ENCODE results near the gene MUC21.
"Not testable (repeated sequence)": the region's sequence is repeated elsewhere in the genome, so short reads cannot be mapped to it uniquely, and the experiment has no call there.

MUC21 gene

DNA sequence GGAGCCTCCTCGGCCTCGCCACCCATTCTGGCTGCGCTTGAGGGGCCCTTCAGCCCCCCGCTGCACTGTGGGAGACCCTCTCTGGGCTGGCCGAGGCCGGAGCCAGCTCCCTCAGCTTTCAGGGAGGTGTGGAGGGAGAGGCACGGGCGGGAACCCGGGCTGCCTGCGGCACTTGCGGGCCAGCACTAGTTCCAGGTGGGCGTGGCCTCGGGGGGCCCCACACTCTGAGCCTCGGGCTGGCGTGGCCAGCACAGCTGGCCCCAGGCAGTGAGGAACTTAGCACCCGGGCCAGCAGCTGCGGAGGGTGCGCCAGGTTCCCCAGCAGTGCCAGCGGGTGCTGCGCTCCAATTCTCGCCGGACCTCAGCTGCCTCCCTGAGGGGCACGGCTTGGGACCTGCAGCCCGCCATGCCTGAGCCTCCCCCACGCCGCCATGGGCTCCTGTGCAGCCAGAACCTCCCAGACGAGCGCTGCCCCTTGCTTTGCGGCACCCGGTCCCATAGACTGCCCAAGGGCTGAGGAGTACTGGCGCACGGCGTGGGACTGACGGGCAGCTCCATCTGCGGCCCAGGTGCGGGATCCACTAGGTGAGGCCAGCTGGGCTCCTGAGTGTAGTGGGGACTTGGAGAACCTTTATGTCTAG is 33.3 kb downstream of the MUC21 start:
- Histone ChIP-seq H3K36me3 (ENCODE audit: control insufficient read depth, insufficient read depth, low read length) (no peaks in the 10 kb centered on the region), H3K9ac (ENCODE audit: low read depth, low read length) (no peak overlapping the region), H3K4me3 (ENCODE audit: low read depth, low read length) (no peak overlapping the region), H3K27me3 (ENCODE audit: control insufficient read depth, insufficient read depth, low read length) (peaks cover 6% of the 10 kb centered on the region), H3K9me3 (ENCODE audit: control insufficient read depth, insufficient read depth, low read length) (no peaks in the 10 kb centered on the region), H3K4me1 (ENCODE audit: control insufficient read depth, insufficient read depth, low read length) (no peaks in the 10 kb centered on the region)

DNA sequence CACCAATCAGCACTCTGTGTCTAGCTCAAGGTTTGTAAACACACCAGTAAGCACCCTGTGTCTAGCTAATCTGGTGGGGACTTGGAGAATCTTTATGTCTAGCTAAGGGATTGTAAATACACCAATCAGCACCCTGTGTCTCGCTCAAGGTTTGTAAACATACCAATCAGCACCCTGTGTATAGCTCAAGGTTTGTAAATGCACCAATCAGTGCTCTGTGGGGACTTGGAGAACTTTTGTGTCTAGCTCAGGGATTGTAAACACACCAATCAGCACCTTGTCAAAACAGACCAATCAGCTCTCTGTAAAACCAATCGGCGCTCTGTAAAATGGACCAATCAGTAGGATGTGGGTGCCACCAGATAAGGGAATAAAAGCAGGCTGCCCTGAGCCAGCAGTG is 33.9 kb downstream of the MUC21 start:
- not testable (repeated sequence) for H3K9me3 ChIP-seq (ENCODE audit: control insufficient read depth, insufficient read depth, low read length); H3K36me3 ChIP-seq (ENCODE audit: control insufficient read depth, insufficient read depth, low read length); H3K4me1 ChIP-seq (ENCODE audit: control insufficient read depth, insufficient read depth, low read length); H3K4me3 ChIP-seq (ENCODE audit: low read depth, low read length); H3K9ac ChIP-seq (ENCODE audit: low read depth, low read length); H3K27me3 ChIP-seq (ENCODE audit: control insufficient read depth, insufficient read depth, low read length)

DNA sequence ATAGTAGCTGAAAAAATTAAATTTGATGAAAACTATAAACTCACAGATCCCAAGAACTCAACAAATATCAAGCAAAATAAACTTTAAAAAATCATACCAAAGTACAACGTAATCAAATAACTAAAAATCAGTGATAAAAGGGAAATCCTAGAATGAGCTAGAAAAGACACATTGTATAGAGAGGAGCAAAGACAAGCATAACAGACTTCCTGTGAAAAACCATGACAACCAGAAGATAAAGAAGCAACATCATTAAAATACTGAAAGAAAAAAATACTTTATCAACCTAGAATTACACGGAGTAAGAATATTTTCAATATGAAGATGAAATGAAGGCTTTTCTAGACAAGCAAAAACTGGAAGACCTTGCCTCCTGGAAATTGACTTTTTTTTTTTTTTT is 36.5 kb downstream of the MUC21 start:
- H3K27me3 ChIP-seq (ENCODE audit: control insufficient read depth, insufficient read depth, low read length) = peaks cover 6% of the 10 kb centered on the region
- no peaks in the 10 kb centered on the region for H3K4me1 ChIP-seq (ENCODE audit: control insufficient read depth, insufficient read depth, low read length)
- H3K9ac ChIP-seq (ENCODE audit: low read depth, low read length) = no peak overlapping the region
- H3K36me3 ChIP-seq (ENCODE audit: control insufficient read depth, insufficient read depth, low read length) = no peaks in the 10 kb centered on the region
- H3K9me3 ChIP-seq (ENCODE audit: control insufficient read depth, insufficient read depth, low read length) = no peaks in the 10 kb centered on the region
- peak overlapping the region; percentile 22 for H3K4me3 ChIP-seq (ENCODE audit: low read depth, low read length)

DNA sequence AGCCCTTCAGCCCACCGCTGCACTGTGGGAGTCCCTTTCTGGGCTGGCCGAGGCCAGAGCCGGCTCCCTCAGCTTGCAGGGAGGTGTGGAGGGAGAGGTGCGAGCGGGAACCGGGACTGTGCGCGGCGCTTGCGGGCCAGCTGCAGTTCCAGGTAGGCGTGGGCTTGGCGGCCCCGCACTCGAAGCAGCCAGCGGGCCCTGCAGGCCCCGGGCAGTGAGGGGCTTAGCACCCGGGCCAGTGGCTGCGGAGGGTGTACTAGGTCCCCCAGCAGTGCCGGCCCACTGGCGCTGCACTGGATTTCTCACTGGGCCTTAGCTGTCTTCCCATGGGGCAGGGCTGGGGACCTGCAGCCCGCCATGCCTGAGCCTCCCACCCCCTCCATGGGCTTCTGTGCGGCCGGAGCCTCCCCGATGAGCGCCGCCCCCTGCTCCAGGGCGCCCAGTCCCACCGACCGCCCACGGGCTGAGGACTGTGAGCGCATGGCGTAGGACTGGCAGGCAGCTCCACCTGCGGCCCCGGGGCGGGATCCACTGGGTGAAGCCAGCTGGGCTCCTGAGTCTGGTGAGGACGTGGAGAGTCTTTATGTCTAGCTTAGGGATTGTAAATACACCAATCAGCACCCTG is 37.2 kb downstream of the MUC21 start:
- not testable (repeated sequence) for H3K36me3 ChIP-seq (ENCODE audit: control insufficient read depth, insufficient read depth, low read length); H3K27me3 ChIP-seq (ENCODE audit: control insufficient read depth, insufficient read depth, low read length); H3K9ac ChIP-seq (ENCODE audit: low read depth, low read length); H3K9me3 ChIP-seq (ENCODE audit: control insufficient read depth, insufficient read depth, low read length); H3K4me1 ChIP-seq (ENCODE audit: control insufficient read depth, insufficient read depth, low read length)
- peak overlapping the region; percentile 30 for H3K4me3 ChIP-seq (ENCODE audit: low read depth, low read length)

DNA sequence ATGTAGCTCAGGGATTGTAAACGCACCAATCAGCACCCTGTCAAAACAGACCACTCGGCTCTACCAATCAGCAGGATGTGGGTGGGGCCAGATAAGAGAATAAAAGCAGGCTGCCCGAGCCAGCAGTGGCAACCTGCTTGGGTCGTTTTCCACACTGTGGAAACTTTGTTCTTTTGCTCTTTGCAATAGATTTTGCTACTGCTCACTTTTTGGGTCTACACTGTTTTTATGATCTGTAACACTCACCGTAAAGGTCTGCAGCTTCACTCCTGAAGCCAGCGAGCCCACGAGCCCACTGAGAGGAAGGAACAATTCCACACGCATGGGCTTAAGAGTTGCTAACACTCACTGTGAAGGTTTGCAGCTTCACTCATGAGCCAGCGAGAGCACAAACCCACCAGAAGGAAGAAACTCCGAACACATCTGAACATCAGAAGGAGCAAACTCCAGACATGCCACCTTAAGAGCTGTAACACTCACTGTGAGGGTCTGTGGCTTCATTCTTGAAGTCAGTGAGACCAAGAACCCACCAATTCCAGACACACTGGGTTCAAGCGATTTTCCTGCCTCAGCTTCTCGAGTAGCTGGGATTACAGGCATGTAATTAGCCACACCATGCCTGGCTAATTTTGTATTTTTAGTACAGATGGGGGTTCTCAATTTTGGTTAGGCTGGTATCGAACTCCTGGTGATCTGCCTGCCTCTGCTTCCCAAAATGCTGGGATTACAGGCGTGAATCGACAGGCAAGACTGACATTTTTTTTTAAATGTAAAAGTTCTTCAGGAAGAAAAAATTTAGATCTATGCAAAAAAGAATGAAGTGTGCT is 38.4 kb downstream of the MUC21 start:
- H3K36me3 ChIP-seq (ENCODE audit: control insufficient read depth, insufficient read depth, low read length); H3K9ac ChIP-seq (ENCODE audit: low read depth, low read length); H3K4me1 ChIP-seq (ENCODE audit: control insufficient read depth, insufficient read depth, low read length); H3K9me3 ChIP-seq (ENCODE audit: control insufficient read depth, insufficient read depth, low read length); H3K4me3 ChIP-seq (ENCODE audit: low read depth, low read length); H3K27me3 ChIP-seq (ENCODE audit: control insufficient read depth, insufficient read depth, low read length): not testable (repeated sequence)

DNA sequence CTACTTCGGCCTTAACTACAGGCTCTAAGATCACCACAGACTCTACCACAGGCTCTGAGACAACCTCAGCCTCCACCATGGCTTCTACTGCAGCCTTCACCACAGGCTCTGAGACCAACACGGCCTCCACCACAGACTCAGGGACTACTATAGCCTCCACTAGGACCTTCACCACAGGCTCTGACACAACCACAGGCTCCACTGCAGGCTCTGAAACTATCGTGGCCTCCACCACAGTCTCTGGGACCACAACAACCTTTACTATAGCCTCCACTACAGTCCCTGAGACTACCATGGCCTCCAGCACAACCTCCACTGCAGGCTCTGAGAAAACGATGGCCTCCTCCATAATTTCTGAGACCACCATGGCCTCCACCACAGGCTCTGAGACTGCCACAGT is 42.1 kb downstream of the MUC21 start:
- Histone ChIP-seq H3K4me1 (ENCODE audit: control insufficient read depth, insufficient read depth, low read length) (no peaks in the 10 kb centered on the region), H3K36me3 (ENCODE audit: control insufficient read depth, insufficient read depth, low read length) (no peaks in the 10 kb centered on the region), H3K9ac (ENCODE audit: low read depth, low read length) (no peak overlapping the region), H3K9me3 (ENCODE audit: control insufficient read depth, insufficient read depth, low read length) (peaks cover 5% of the 10 kb centered on the region), H3K27me3 (ENCODE audit: control insufficient read depth, insufficient read depth, low read length) (no peaks in the 10 kb centered on the region), H3K4me3 (ENCODE audit: low read depth, low read length) (no peak overlapping the region)

DNA sequence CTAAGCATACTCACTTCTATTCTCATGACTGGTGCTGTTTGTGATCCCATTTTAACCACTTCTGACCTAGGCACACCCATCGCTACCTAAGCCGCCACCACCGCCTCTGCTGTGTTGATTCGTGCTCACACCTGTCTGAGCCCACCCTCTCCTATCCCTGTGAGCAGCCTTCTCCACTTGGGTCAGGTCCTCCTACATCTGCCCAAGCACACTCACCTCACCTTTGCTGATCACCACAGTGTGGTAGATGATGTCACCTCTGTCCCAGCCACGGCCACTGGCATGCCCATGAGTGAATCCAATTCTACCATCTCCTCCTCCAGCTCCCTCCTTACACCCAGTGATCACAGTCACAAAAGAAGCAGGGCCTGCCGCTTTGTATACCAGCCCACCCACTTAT is 47.6 kb downstream of the MUC21 start:
- Histone ChIP-seq H3K4me1 (ENCODE audit: control insufficient read depth, insufficient read depth, low read length) (no peaks in the 10 kb centered on the region), H3K36me3 (ENCODE audit: control insufficient read depth, insufficient read depth, low read length) (no peaks in the 10 kb centered on the region), H3K4me3 (ENCODE audit: low read depth, low read length) (no peak overlapping the region), H3K27me3 (ENCODE audit: control insufficient read depth, insufficient read depth, low read length) (no peaks in the 10 kb centered on the region), H3K9me3 (ENCODE audit: control insufficient read depth, insufficient read depth, low read length) (peaks cover 5% of the 10 kb centered on the region), H3K9ac (ENCODE audit: low read depth, low read length) (no peak overlapping the region)

DNA sequence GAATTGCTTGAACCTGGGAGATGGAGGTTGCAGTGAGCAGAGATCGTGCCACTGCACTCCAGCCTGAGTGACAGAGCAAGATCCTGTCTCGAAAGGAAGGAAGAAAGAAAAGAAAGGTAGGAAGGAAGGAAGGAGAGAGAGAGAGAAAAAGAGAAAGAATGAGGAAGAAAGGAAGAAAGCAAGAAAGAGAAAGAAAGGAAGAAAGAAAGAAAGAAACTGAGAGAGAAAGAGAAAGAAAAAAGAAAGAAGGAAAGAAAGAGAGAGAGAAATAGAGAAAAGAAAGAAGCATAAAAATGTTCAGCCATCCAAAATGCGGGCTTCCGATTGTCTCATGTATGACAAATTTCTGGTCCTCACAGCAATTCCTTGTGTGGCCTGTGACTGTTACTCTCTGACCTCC is 49.6 kb downstream of the MUC21 start:
- Histone ChIP-seq H3K27me3 (ENCODE audit: control insufficient read depth, insufficient read depth, low read length) (no peaks in the 10 kb centered on the region), H3K9me3 (ENCODE audit: control insufficient read depth, insufficient read depth, low read length) (peaks cover 1% of the 10 kb centered on the region), H3K4me1 (ENCODE audit: control insufficient read depth, insufficient read depth, low read length) (no peaks in the 10 kb centered on the region), H3K9ac (ENCODE audit: low read depth, low read length) (no peak overlapping the region), H3K4me3 (ENCODE audit: low read depth, low read length) (no peak overlapping the region), H3K36me3 (ENCODE audit: control insufficient read depth, insufficient read depth, low read length) (no peaks in the 10 kb centered on the region)

DNA sequence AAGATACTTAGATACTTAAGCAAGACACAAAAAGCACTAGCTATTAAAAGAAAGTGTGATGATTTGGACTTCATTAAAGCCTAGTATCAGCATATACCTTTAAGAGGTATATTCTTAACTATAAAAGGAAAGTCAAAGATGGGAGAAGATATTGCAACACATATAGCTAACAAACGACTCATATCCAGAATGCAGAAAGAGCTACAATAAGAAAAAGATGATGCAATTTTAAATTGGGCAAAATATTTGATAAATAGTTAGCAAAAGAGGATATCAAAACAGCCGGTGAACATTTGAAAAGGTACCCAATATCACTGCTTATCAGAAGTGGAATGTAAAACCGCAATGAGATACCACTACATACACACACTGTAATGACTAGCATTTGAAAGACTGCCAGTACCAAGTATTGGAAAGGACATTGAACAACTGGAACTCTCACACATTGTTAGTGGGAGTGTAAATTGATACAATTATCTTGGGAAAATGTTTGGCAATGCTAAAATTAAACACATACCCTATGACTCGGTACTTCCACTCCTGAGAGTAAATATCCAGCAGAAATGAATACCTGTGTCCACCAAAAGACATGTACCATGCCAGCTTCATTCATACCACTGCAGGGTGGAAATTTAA is 52.5 kb downstream of the MUC21 start:
- Histone ChIP-seq H3K27me3 (ENCODE audit: control insufficient read depth, insufficient read depth, low read length) (no peaks in the 10 kb centered on the region), H3K4me1 (ENCODE audit: control insufficient read depth, insufficient read depth, low read length) (no peaks in the 10 kb centered on the region), H3K9me3 (ENCODE audit: control insufficient read depth, insufficient read depth, low read length) (no peaks in the 10 kb centered on the region), H3K9ac (ENCODE audit: low read depth, low read length) (no peak overlapping the region), H3K36me3 (ENCODE audit: control insufficient read depth, insufficient read depth, low read length) (no peaks in the 10 kb centered on the region), H3K4me3 (ENCODE audit: low read depth, low read length) (no peak overlapping the region)

DNA sequence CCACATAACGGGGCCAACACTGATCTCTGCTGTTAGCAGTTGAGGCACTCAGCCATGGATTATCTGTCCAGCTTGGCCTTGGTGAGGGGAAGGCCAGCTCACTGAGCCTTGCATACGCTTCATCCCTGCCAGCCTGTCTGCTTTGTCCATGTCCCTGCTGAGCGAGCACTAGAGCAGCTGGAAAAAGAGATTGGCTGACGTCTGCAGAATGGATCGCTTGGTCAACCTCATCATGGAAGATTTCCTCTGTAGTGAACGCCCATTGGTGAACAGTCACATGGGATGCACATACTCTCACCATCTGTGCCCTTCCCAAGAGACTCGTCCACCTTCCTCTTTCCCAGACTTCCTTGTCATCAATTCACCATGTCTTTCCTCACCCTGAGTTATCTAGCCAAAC is 53.7 kb downstream of the MUC21 start:
- Histone ChIP-seq H3K9me3 (ENCODE audit: control insufficient read depth, insufficient read depth, low read length) (no peaks in the 10 kb centered on the region), H3K4me3 (ENCODE audit: low read depth, low read length) (no peak overlapping the region), H3K27me3 (ENCODE audit: control insufficient read depth, insufficient read depth, low read length) (no peaks in the 10 kb centered on the region), H3K4me1 (ENCODE audit: control insufficient read depth, insufficient read depth, low read length) (no peaks in the 10 kb centered on the region), H3K9ac (ENCODE audit: low read depth, low read length) (no peak overlapping the region), H3K36me3 (ENCODE audit: control insufficient read depth, insufficient read depth, low read length) (no peaks in the 10 kb centered on the region)

DNA sequence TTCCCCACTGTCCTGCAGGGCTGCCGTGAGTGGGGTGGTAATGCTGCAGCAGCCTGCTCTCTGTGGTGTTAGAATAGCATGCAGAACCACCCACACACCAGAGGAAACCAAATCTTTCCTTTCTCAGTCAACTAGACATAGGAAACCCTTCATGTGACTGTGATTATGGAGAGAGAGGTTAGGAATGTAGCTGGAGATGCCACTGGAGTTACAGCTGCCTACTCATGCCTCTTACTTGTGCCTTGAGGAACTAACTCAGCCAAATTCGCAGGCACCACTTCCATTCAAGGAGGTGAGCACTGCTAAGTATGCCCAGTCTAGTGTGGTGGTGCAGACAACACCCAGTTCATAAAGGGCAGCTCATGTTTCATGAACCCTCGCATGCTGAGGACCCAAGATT is 54.2 kb downstream of the MUC21 start:
- H3K4me1 ChIP-seq (ENCODE audit: control insufficient read depth, insufficient read depth, low read length) = no peaks in the 10 kb centered on the region
- H3K9ac ChIP-seq (ENCODE audit: low read depth, low read length) = no peak overlapping the region
- H3K9me3 ChIP-seq (ENCODE audit: control insufficient read depth, insufficient read depth, low read length) = no peaks in the 10 kb centered on the region
- no peak overlapping the region for H3K4me3 ChIP-seq (ENCODE audit: low read depth, low read length)
- no peaks in the 10 kb centered on the region for H3K36me3 ChIP-seq (ENCODE audit: control insufficient read depth, insufficient read depth, low read length)
- H3K27me3 ChIP-seq (ENCODE audit: control insufficient read depth, insufficient read depth, low read length) = no peaks in the 10 kb centered on the region

DNA sequence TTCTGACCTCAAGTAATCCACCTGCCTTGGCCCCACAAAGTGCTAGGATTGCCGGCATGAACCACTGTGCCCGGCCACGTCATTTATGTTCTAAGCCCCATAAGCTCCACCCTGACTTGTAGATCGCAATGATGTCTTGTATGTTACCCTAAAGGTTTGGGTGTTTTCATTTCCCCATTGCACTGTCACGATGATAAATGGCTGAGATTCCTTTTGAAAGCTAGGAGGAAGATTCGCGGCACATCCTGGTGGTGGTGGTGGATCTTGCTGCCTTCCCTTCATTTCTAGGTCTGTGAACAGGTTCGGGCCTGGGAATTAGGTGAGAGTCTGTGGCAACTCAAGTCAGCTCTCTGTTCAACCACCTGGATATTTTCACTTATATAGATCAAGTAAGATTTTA is 55.0 kb downstream of the MUC21 start:
- no peaks in the 10 kb centered on the region for H3K36me3 ChIP-seq (ENCODE audit: control insufficient read depth, insufficient read depth, low read length)
- no peaks in the 10 kb centered on the region for H3K27me3 ChIP-seq (ENCODE audit: control insufficient read depth, insufficient read depth, low read length)
- no peaks in the 10 kb centered on the region for H3K9me3 ChIP-seq (ENCODE audit: control insufficient read depth, insufficient read depth, low read length)
- no peak overlapping the region for H3K9ac ChIP-seq (ENCODE audit: low read depth, low read length)
- no peaks in the 10 kb centered on the region for H3K4me1 ChIP-seq (ENCODE audit: control insufficient read depth, insufficient read depth, low read length)
- H3K4me3 ChIP-seq (ENCODE audit: low read depth, low read length) = no peak overlapping the region

Data from iPS-15b (cell line).